ENCODE results near the gene VPS33A. TPM values are rescaled to one million over a fixed set of nuclear protein-coding genes. Genes with fewer than 3 reads are reported as not detected.
A peak's percentile ranks its signal among the peaks of the same experiment; 100 is the strongest.

The VPS33A gene
- total and polyA plus RNA-seq, 2 of the 13 experiments (the other 11 are each of a cell fraction or from before 2014, with no cell fraction given), result 11.0 to 43.6 TPM

DNA sequence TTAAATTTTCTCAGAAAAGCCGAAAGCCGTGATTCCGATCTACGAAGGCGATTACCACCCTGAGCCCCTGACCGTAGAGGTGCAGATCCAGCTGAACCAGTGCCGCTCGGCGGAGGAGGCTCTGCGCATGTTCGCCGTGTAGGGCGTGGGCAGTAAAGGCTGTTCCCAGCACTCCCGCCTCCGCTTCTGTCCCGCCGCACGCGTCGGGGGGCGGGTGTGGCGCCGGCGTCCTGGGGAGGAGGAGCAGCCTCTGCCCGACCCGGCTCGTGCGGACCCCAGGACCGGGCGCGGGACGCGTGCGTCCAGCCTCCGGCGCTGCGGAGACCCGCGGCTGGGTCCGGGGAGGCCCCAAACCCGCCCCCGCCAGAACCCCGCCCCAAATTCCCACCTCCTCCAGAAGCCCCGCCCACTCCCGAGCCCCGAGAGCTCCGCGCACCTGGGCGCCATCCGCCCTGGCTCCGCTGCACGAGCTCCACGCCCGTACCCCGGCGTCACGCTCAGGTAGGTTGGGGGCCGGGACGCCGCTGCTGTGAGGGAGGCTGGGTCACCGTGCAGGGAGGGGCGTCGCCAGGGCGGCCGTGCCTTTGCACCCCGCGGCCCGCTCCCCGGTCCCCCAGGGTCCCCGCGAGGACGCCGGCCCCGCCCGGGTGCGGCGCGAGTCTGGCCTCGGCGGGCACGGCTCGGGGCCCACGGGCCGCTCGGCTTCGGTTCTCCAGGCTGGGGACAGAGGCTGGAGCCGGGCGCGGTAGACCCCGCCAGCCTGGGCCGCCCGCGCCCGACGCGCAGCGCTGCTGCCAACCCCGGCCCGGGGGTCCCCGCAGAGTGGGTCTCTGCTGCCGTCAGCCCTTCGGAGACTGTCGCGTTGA is 62.8 kb downstream of the VPS33A start, which contains the start of gene B3GNT4 (continued):
- TF ChIP-seq ZNF747 (CRISPR knock-in tag; IDR thresholded peaks at IDR 0.05; ENCODE audit: borderline replicate concordance), result no peak
- no peak for TF ChIP-seq KDM6A (CRISPR knock-in tag; IDR thresholded peaks at IDR 0.05; ENCODE audit: low read depth)
- no peak for TF ChIP-seq CEBPG (CRISPR knock-in tag; IDR thresholded peaks at IDR 0.05)
- TF ChIP-seq ZBTB7A (CRISPR knock-in tag; IDR thresholded peaks at IDR 0.05), result no peak
- TF ChIP-seq DPF2 (CRISPR knock-in tag; IDR thresholded peaks at IDR 0.05; ENCODE audit: borderline replicate concordance, low read depth), result no peak
- 0 out of 2 replicates have a peak, but pooled peaks have one; percentile 47 for TF ChIP-seq ZNF616 (CRISPR knock-in tag; IDR thresholded peaks at IDR 0.05; ENCODE audit: low read depth)
- TF ChIP-seq, protein P1, sequence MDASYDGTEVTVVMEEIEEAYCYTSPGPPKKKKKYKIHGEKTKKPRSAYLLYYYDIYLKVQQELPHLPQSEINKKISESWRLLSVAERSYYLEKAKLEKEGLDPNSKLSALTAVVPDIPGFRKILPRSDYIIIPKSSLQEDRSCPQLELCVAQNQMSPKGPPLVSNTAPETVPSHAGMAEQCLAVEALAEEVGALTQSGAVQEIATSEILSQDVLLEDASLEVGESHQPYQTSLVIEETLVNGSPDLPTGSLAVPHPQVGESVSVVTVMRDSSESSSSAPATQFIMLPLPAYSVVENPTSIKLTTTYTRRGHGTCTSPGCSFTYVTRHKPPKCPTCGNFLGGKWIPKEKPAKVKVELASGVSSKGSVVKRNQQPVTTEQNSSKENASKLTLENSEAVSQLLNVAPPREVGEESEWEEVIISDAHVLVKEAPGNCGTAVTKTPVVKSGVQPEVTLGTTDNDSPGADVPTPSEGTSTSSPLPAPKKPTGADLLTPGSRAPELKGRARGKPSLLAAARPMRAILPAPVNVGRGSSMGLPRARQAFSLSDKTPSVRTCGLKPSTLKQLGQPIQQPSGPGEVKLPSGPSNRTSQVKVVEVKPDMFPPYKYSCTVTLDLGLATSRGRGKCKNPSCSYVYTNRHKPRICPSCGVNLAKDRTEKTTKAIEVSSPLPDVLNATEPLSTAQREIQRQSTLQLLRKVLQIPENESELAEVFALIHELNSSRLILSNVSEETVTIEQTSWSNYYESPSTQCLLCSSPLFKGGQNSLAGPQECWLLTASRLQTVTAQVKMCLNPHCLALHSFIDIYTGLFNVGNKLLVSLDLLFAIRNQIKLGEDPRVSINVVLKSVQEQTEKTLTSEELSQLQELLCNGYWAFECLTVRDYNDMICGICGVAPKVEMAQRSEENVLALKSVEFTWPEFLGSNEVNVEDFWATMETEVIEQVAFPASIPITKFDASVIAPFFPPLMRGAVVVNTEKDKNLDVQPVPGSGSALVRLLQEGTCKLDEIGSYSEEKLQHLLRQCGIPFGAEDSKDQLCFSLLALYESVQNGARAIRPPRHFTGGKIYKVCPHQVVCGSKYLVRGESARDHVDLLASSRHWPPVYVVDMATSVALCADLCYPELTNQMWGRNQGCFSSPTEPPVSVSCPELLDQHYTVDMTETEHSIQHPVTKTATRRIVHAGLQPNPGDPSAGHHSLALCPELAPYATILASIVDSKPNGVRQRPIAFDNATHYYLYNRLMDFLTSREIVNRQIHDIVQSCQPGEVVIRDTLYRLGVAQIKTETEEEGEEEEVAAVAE (CRISPR knock-in tag; IDR thresholded peaks at IDR 0.05; ENCODE audit: borderline replicate concordance), result no peak
- no peak for TF ChIP-seq CAMTA2 (CRISPR knock-in tag; IDR thresholded peaks at IDR 0.05; ENCODE audit: borderline replicate concordance)
- no peak for TF ChIP-seq ZNF282 (IDR thresholded peaks at IDR 0.05; ENCODE audit: partially characterized antibody)
- TF ChIP-seq, protein P2, sequence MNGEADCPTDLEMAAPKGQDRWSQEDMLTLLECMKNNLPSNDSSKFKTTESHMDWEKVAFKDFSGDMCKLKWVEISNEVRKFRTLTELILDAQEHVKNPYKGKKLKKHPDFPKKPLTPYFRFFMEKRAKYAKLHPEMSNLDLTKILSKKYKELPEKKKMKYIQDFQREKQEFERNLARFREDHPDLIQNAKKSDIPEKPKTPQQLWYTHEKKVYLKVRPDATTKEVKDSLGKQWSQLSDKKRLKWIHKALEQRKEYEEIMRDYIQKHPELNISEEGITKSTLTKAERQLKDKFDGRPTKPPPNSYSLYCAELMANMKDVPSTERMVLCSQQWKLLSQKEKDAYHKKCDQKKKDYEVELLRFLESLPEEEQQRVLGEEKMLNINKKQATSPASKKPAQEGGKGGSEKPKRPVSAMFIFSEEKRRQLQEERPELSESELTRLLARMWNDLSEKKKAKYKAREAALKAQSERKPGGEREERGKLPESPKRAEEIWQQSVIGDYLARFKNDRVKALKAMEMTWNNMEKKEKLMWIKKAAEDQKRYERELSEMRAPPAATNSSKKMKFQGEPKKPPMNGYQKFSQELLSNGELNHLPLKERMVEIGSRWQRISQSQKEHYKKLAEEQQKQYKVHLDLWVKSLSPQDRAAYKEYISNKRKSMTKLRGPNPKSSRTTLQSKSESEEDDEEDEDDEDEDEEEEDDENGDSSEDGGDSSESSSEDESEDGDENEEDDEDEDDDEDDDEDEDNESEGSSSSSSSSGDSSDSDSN (CRISPR knock-in tag; IDR thresholded peaks at IDR 0.05), result peak; percentile 27; the same call in 1 of the 2 replicates
- TF ChIP-seq ZBTB8A (CRISPR knock-in tag; IDR thresholded peaks at IDR 0.05; ENCODE audit: borderline replicate concordance, low read depth), result no peak
- peak; percentile 59 for TF ChIP-seq EZH2 (conservative IDR thresholded peaks at IDR 0.05; ENCODE audit: low read depth, low read length)
- no peak for TF ChIP-seq MEIS2 (CRISPR knock-in tag; IDR thresholded peaks at IDR 0.05)
- TF ChIP-seq, protein P3, sequence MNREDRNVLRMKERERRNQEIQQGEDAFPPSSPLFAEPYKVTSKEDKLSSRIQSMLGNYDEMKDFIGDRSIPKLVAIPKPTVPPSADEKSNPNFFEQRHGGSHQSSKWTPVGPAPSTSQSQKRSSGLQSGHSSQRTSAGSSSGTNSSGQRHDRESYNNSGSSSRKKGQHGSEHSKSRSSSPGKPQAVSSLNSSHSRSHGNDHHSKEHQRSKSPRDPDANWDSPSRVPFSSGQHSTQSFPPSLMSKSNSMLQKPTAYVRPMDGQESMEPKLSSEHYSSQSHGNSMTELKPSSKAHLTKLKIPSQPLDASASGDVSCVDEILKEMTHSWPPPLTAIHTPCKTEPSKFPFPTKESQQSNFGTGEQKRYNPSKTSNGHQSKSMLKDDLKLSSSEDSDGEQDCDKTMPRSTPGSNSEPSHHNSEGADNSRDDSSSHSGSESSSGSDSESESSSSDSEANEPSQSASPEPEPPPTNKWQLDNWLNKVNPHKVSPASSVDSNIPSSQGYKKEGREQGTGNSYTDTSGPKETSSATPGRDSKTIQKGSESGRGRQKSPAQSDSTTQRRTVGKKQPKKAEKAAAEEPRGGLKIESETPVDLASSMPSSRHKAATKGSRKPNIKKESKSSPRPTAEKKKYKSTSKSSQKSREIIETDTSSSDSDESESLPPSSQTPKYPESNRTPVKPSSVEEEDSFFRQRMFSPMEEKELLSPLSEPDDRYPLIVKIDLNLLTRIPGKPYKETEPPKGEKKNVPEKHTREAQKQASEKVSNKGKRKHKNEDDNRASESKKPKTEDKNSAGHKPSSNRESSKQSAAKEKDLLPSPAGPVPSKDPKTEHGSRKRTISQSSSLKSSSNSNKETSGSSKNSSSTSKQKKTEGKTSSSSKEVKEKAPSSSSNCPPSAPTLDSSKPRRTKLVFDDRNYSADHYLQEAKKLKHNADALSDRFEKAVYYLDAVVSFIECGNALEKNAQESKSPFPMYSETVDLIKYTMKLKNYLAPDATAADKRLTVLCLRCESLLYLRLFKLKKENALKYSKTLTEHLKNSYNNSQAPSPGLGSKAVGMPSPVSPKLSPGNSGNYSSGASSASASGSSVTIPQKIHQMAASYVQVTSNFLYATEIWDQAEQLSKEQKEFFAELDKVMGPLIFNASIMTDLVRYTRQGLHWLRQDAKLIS (CRISPR knock-in tag; IDR thresholded peaks at IDR 0.05), result no peak
- no peak for TF ChIP-seq MED8 (CRISPR knock-in tag; IDR thresholded peaks at IDR 0.05; ENCODE audit: insufficient replicate concordance)
- TF ChIP-seq, protein P4, sequence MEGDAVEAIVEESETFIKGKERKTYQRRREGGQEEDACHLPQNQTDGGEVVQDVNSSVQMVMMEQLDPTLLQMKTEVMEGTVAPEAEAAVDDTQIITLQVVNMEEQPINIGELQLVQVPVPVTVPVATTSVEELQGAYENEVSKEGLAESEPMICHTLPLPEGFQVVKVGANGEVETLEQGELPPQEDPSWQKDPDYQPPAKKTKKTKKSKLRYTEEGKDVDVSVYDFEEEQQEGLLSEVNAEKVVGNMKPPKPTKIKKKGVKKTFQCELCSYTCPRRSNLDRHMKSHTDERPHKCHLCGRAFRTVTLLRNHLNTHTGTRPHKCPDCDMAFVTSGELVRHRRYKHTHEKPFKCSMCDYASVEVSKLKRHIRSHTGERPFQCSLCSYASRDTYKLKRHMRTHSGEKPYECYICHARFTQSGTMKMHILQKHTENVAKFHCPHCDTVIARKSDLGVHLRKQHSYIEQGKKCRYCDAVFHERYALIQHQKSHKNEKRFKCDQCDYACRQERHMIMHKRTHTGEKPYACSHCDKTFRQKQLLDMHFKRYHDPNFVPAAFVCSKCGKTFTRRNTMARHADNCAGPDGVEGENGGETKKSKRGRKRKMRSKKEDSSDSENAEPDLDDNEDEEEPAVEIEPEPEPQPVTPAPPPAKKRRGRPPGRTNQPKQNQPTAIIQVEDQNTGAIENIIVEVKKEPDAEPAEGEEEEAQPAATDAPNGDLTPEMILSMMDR (CRISPR knock-in tag; IDR thresholded peaks at IDR 0.05), result no peak

Measured in HepG2 (cell line).